ENCODE data around the gene LMAN1L. TPM values are rescaled to one million over a fixed set of nuclear protein-coding genes. Genes with fewer than 3 reads are reported as not detected.
A peak's percentile ranks its signal among the peaks of the same experiment; 100 is the strongest.

Gene LMAN1L
- total RNA-seq, 1 donor from 2014 or later = not detected

GRCh38 chr15:74793135-74794028 is 19.3 kb upstream of the LMAN1L start:
- peaks cover 1% of the 10 kb centered on the region for H3K36me3 Mint-ChIP-seq (ENCODE audit: low read depth)
- no peak for DNase-seq (ENCODE audit: low spot score)
- H3K9me3 Mint-ChIP-seq (ENCODE audit: low read depth) = no peaks in the 10 kb centered on the region
- H3K27ac Mint-ChIP-seq (ENCODE audit: unreplicated experiment) = no peak overlapping the region
- TF ChIP-seq CTCF (IDR thresholded peaks at IDR 0.05) = peak; percentile 44
- H3K4me1 Mint-ChIP-seq (ENCODE audit: low read depth) = peaks cover 43% of the 10 kb centered on the region
- no peaks in the 10 kb centered on the region for H3K27me3 Mint-ChIP-seq (ENCODE audit: low read depth)
- no peak overlapping the region for H3K4me3 Mint-ChIP-seq (ENCODE audit: unreplicated experiment)

GRCh38 chr15:74794248-74794969 is 18.2 kb upstream of the LMAN1L start:
- DNase-seq (ENCODE audit: low spot score) = no peak
- H3K9me3 Mint-ChIP-seq (ENCODE audit: low read depth) = no peaks in the 10 kb centered on the region
- TF ChIP-seq CTCF (IDR thresholded peaks at IDR 0.05) = no peak
- H3K4me1 Mint-ChIP-seq (ENCODE audit: low read depth) = peaks cover 35% of the 10 kb centered on the region
- H3K27ac Mint-ChIP-seq (ENCODE audit: unreplicated experiment) = no peak overlapping the region
- no peaks in the 10 kb centered on the region for H3K27me3 Mint-ChIP-seq (ENCODE audit: low read depth)
- H3K4me3 Mint-ChIP-seq (ENCODE audit: unreplicated experiment) = no peak overlapping the region
- peaks cover 4% of the 10 kb centered on the region for H3K36me3 Mint-ChIP-seq (ENCODE audit: low read depth)

GRCh38 chr15:74794970-74795349 is 17.7 kb upstream of the LMAN1L start:
- no peaks in the 10 kb centered on the region for H3K9me3 Mint-ChIP-seq (ENCODE audit: low read depth)
- peaks cover 4% of the 10 kb centered on the region for H3K36me3 Mint-ChIP-seq (ENCODE audit: low read depth)
- H3K4me1 Mint-ChIP-seq (ENCODE audit: low read depth) = peaks cover 29% of the 10 kb centered on the region
- H3K27ac Mint-ChIP-seq (ENCODE audit: unreplicated experiment) = no peak overlapping the region
- TF ChIP-seq CTCF (IDR thresholded peaks at IDR 0.05) = no peak
- H3K27me3 Mint-ChIP-seq (ENCODE audit: low read depth) = no peaks in the 10 kb centered on the region
- DNase-seq (ENCODE audit: low spot score) = no peak
- no peak overlapping the region for H3K4me3 Mint-ChIP-seq (ENCODE audit: unreplicated experiment)

GRCh38 chr15:74795966-74796625 is 16.5 kb upstream of the LMAN1L start:
- no peak for TF ChIP-seq CTCF (IDR thresholded peaks at IDR 0.05)
- no peak overlapping the region for H3K4me3 Mint-ChIP-seq (ENCODE audit: unreplicated experiment)
- DNase-seq (ENCODE audit: low spot score) = no peak
- peaks cover 5% of the 10 kb centered on the region for H3K36me3 Mint-ChIP-seq (ENCODE audit: low read depth)
- H3K27me3 Mint-ChIP-seq (ENCODE audit: low read depth) = no peaks in the 10 kb centered on the region
- H3K27ac Mint-ChIP-seq (ENCODE audit: unreplicated experiment) = peak overlapping the region; percentile 51
- H3K4me1 Mint-ChIP-seq (ENCODE audit: low read depth) = peaks cover 18% of the 10 kb centered on the region
- H3K9me3 Mint-ChIP-seq (ENCODE audit: low read depth) = no peaks in the 10 kb centered on the region
